AG10803 (cell line): ENCODE measurements around the gene BTRC.
"Not testable (repeated sequence)": the region's sequence is repeated elsewhere in the genome, so short reads cannot be mapped to it uniquely, and the experiment has no call there.

Experiments used
- DNase-seq: peaks from one replicate; pipeline ENCODE4 v3.0.0; 2010; ENCODE audit warnings: low read depth
- H3K4me3 ChIP-seq: 2 replicates; pipeline ENCODE4 v1.5.1; 2011; ENCODE audit warnings: mild to moderate bottlenecking, low read length, control low read depth
- TF ChIP-seq, protein P1 (sequence below): conservative IDR thresholded peaks from 2 replicates; pipeline ENCODE4 v1.5.1; 2011; ENCODE audit warnings: mild to moderate bottlenecking, low read length, control low read depth, inconsistent platforms

BTRC gene

DNA sequence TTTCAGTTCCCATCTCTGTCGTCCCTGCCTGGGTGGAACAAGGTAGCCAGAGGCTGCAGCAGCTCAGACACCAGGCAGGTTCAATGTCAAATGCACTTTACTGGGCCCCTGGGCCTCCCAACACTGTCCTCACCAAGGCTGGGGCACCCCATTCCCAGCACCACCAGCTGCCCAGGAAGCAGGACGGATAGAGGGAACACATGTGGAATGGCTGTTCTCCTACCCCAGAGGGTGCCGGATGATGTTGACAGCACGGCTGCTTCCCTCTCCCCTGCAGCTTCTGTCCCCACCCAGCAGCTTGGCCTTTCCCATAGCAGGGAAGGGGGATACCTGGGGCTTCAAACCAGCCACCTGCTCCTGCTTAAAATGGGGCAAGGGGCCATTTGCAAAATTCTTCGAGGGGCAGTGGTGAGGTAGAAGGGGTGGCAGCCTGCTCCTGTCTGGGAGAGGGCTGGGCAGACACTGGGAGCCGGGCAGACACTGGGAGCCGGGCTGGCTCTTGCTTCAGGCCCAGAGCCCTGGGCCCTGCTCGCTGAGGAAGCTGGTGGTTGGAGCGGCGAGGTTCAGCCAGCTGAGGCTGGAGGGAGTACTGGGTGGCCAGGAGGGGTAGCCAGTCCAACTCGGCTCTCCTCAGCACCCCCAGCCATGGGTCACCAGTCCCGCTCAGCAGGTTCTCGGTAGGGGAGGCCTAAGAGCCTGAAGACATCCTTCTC lies 225.0 kb downstream of the BTRC start:
- TF ChIP-seq, protein P1, sequence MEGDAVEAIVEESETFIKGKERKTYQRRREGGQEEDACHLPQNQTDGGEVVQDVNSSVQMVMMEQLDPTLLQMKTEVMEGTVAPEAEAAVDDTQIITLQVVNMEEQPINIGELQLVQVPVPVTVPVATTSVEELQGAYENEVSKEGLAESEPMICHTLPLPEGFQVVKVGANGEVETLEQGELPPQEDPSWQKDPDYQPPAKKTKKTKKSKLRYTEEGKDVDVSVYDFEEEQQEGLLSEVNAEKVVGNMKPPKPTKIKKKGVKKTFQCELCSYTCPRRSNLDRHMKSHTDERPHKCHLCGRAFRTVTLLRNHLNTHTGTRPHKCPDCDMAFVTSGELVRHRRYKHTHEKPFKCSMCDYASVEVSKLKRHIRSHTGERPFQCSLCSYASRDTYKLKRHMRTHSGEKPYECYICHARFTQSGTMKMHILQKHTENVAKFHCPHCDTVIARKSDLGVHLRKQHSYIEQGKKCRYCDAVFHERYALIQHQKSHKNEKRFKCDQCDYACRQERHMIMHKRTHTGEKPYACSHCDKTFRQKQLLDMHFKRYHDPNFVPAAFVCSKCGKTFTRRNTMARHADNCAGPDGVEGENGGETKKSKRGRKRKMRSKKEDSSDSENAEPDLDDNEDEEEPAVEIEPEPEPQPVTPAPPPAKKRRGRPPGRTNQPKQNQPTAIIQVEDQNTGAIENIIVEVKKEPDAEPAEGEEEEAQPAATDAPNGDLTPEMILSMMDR: no peak
- H3K4me3 ChIP-seq: no peak overlapping the region
- no peak for DNase-seq

DNA sequence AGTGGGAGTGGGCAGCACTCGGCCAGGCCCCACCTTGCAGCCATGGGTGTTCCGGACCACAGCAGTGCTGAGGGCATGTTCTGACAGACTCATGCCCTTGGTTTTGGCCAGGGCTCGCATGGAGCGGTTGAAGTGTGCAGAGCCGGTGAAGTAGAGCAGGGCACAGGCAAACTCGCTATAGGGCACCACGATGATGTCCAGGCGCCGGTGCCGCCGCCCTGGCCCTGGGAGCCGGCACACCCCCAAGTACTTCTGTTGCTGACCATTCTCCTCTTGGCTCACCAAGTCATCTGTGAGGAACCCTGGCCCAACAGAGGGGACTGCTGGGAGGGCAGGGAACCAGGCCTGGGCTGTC lies 225.5 kb downstream of the BTRC start:
- TF ChIP-seq, protein P1: no peak
- no peak for DNase-seq
- no peak overlapping the region for H3K4me3 ChIP-seq

DNA sequence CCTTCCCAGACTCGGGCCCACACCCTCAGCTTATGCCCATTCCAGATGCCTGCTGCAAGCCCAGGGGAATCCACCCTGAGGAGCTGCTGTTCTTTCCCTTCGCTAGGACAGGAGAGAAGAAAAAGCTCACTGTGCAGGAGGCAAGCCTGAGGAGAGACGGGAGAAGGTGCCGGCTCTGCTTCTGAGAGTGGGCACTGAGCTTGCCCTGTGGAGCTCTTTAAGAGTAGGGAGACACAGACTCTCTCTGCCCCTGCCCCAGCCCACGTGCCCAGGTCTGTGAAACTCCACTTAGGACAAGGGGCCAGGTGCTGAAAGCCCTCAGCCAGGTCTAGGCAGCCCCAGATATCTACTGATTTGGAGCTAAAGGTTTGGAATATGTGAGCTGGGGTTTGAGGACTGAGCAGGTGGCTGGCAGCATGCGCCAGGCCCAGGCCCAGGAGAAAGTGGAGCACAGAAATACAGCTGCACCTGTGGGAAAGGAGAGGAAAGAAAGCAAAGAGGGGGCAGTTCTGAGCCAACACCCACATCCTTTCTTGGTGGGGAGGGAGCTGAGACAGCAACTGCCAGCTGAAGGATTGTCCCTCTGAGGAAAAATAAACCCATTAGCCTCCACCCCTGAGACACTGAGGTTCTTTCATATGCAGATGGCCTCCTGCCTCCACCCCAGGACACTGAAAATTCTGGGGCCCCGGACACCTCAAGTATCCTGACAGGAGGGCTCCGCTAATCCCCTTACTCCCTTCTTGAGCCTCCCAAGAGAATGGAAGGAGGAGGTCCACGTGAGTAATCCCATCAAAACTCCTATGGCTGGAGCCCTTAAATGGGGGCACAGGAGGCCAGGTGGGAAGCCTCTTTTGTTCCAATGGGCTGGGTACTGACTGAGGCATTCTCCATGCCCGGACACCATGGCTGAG lies 226.8 kb downstream of the BTRC start:
- no peak overlapping the region for H3K4me3 ChIP-seq
- TF ChIP-seq, protein P1: no peak
- no peak for DNase-seq

DNA sequence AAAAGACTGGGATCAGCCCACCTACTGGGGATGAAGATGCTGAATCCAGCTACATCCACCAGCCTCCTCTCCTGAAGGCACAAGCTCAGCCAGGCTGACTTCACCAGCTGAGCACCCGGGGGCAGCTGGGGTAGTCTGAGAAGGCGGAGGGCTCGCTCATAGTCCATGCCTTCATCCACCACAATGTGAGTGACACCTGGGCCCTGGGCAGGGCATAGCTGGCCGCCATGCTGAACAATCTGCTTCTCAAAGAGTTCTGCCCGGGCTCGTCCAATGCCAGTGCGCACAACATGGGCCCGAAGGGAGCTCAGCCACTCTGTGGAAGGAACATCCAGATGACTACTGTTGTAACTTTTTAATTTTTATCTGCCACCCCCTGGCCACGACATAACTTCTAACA lies 231.9 kb downstream of the BTRC start:
- TF ChIP-seq, protein P1: no peak
- DNase-seq: no peak
- no peak overlapping the region for H3K4me3 ChIP-seq

DNA sequence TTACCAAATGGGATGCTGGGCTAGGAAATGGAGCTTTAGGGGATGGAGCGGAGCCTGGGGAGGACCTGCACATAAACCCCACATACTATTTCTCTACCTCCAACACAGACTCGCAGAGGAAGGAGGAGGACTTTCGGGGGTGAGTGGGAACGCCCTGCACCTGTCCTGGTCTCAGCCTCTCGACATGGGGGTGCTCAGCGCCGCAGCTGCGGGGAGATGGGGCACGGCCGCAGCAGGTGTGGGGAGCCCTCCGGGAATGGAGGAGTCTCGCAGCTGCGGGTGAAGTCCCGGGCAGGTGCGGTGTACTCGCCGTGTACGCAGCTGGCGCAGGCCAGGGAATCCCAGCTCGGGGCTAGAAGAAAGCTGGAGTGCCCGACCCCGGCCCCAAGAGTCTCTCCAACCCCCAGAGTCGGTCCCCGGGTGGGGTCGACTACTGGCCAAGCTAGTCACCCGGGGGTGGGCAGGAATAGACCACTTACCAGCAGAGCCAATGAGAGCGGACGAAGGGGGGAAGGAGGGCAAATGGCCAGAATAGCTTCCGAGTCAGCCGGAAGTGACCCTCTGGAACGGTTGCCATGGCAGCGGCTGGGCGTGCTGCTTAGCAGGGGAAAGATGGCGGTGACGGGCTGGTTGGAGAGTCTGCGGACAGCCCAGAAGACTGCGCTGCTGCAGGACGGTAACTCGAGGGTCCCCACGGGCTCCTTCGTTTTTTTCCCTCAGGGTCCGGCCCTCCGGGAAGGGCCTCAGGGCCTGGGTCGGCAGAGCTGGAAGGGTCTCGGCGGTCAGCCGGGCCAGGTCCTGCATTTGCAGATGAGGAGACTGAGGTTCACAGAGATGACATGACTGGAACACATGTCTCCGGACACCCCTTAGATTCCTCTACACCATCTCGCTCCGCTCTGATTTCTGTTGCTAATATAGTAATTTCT lies 234.0 kb downstream of the BTRC start, which contains the start of the genes DPCD and POLL:
DPCD (plus strand) TSS at position 597 of the 929 bp plus-strand sequence; CDS start at position 613, 16 bp downstream.
POLL (minus strand) TSS at position 533 of the 929 bp plus-strand sequence. CDS start 897 bp downstream, outside the sequence.
- peak within 1 kb of the TSS; percentile 99 for H3K4me3 ChIP-seq
- TF ChIP-seq, protein P1: no peak
- peak; percentile 93 for DNase-seq

DNA sequence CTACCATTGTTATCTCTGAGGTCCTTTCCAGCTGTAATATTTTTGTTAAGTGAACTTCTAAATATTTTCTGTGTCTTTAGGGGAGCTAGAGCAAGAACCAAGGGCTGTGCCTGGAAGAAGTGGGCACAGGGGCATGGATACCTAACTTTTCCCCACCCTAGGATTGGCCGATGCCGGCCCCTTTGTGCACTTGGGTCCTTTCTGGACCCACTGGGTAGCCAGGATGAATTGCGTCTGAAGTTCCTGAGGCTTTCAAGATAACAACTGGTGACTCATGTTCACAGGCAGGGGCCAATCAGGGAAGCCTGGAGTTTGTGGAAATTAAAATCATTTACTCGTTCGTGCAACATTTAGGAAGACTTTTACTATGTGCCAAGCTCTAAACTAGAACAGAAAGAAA lies 234.9 kb downstream of the BTRC start:
- H3K4me3 ChIP-seq: peak overlapping the region; percentile 99
- peak; percentile 24 for DNase-seq
- TF ChIP-seq, protein P1: no peak

DNA sequence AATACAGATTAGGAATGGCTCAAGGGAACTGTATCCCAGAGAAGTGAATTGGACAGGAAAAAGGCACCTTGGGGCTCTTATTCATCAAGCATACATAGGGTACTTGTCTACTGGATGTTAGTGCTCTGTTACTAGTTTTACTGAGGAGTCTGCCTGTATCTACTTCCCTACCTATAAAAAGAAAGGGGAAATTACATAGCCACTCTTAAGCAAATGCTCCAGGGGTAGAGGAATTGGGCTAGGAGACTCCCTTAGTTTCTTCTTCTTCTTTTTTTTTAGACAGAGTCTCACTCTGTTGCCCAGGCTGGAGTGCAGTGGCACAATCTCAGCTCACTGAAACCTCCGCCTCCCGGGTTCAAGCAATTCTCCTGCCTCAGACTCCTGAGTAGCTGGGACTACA lies 239.4 kb downstream of the BTRC start:
- DNase-seq, H3K4me3 ChIP-seq: not testable (repeated sequence)
